ENCODE data around the gene BARHL1.

BARHL1 gene

GRCh38 chr9:132616725-132617124 lies 34.3 kb downstream of the BARHL1 start:
- no peak for DNase-seq (ENCODE audit: low spot score)

DNA sequence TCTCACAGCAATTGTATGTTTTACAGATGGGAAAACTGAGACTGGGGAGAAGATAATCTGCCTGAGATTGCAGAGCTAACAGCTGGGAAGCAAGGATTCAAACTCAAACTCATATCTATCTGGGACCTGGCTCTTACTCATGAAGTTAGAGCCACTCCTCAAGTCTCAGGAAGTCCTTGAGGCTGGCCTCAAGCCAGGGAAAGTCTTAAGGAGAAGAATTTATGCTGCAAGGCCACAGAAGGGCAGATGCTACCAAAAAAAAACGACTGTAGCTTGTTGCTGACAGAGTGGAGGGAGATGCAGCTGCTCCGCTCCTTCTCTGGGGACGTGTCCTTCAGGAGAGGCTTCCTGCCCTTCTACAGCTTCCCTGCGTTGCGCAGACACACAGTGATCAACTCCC lies 39.8 kb downstream of the BARHL1 start:
- DNase-seq (ENCODE audit: low spot score): peak; percentile 7

DNA sequence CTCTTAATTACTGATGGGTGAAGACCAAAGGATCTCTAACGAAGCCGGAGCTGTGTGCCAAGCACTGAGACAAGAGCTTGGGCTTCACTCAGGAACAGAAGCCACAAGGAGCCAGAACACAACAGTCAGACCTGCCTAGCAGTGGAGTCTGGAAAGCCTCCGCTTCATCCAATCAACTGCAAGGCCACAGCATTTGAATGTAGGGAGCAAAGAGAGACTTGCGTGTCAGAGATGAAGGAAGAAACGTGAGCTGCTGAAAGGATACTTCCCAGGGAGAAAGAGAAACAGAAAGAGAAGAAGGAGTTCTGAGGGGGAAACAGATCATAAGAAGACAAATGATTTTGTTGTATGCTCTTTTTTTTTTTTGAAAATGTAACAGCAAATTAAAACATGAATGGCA lies 43.9 kb downstream of the BARHL1 start:
- no peak for DNase-seq (ENCODE audit: low spot score)

- no peak for DNase-seq (ENCODE audit: low spot score)
These were observed 44.7 kb downstream of the BARHL1 start for GRCh38 chr9:132627106-132627505.

- no peak for DNase-seq (ENCODE audit: low spot score)
These were observed 45.2 kb downstream of the BARHL1 start for GRCh38 chr9:132627594-132627993.

DNA sequence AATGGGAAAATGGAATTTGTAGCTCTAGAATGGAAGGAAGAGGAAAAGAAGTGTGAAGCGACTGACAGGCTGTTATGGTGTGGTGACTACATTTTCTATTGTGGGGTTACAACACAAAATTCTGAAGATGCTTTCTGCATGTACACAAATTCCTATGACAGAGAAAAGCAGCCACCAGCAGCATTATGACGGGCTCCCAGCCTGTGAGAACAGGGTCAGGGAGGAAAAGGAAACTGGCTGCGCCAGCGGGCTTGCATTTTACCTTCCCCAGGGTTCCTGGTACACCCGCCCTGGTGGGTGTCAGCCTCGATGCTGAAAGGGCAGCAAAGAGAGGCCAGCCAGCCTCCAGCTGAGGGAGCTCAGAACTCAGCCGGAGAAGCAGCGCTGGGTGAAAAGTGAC lies 46.3 kb downstream of the BARHL1 start:
- no peak for DNase-seq (ENCODE audit: low spot score)

DNA sequence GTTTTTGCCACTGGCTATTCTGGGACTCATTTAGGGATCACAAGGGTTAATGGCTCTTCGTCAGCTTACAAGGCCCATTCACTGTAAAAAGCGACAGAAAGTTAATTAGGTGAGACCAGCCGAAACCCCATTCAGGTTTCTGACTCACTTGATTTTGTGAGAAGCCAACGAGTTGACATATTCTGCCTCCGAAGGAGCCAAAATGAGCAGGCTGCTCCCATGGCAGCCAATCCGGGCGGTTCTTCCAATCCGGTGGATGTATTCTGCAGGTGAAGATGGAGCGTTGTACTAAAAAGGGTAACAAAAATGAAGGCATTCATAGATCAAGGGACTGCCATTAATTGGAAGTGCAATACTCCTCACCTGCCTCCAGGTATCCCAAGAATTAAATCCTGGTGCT lies 47.7 kb downstream of the BARHL1 start:
- DNase-seq (ENCODE audit: low spot score): no peak

DNA sequence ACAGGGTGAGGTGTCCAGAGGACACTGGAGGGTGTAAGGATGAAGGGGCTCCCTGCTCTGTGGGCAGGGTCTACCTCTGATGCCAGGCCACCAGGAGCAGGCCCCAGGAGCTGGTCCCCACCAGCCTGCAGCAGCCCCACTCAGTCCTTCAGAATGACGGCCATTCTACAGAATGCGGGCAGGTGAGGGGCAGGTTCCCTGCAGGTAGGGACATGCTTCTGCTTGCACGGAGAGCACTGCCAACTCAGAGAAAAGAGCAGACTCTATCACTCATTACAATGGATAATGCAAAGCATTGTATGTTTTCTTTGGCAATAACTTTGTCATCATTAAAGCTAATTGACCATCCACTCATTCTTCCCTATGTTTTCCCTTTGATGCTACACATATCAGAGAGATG lies 48.4 kb downstream of the BARHL1 start:
- DNase-seq (ENCODE audit: low spot score): no peak

- DNase-seq (ENCODE audit: low spot score): peak; percentile 77
These were observed 48.9 kb downstream of the BARHL1 start for GRCh38 chr9:132631280-132631679.

DNA sequence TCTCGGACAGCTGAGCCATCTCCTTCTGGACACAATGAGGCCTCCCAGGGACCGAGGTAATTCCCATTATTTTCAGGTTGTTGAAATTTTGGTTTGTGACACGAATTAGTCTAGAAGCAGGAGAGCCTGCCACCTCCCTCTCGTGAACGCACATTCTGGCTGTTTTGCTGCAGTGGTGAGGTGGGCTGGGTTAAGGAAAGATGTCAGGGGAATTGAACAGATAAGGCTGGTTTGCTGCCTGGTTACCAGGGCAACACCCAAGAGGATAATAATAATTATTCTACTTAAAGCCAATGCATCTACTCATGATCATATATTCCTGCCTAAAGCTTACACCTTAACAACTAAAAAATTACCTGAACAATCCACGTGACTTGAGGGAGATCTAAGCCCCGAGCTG lies 49.3 kb downstream of the BARHL1 start:
- no peak for DNase-seq (ENCODE audit: low spot score)

DNA sequence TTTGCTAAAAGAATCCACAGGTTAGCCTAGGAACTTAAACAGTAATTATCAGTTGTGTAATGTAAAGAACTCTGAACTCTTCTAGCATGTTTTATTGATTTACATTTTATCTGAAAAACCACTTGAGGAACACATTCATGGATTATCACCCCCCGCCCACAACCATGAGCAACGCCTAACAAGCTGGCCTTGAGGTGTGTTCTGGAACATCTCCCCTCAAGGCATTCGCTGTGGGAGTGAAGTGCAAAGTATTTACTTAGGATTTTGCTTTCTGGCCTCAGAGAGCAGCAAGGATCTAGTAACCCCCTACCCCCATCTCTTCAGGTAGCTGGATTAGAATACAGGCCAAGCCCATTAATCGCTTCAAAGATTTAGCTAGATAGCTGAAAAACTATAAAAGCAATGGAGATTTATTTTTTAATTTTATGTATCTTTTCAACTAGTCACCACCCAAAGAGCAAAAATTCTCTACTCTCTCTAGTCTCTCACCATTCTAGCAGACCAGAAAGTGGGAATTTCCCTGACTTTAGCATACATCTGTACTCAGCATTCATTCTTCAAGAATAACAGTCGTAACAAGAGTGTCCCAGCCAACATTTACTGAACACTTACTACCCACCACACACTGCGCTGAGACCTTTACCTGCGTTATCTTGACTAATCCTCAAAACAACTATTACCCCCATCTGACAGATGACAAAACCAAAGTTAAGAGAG lies 50.2 kb downstream of the BARHL1 start:
- no peak for DNase-seq (ENCODE audit: low spot score)

GRCh38 chr9:132634327-132634726 lies 51.9 kb downstream of the BARHL1 start:
- no peak for DNase-seq (ENCODE audit: low spot score)

- no peak for DNase-seq (ENCODE audit: low spot score)
These were observed 54.9 kb downstream of the BARHL1 start for GRCh38 chr9:132637351-132637750.

DNA sequence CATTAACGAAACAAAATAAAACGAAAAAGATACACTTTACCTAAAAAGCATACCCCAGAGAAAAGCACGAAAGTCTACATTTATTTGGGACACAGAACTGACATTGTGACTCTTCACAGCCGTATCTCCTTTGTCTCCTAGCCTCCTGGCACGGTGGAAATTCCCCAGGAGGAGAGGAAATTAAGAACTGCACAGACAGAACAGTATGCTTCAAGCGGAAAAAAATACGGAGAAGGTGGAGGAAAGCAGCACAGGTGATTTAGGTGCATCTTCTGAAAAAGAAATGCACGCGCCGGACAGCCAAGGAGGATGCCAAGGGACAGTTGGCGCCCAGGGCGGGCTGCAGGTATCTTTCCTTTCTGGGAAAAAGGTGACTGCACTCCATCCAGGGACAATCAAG lies 55.4 kb downstream of the BARHL1 start:
- no peak for DNase-seq (ENCODE audit: low spot score)

DNA sequence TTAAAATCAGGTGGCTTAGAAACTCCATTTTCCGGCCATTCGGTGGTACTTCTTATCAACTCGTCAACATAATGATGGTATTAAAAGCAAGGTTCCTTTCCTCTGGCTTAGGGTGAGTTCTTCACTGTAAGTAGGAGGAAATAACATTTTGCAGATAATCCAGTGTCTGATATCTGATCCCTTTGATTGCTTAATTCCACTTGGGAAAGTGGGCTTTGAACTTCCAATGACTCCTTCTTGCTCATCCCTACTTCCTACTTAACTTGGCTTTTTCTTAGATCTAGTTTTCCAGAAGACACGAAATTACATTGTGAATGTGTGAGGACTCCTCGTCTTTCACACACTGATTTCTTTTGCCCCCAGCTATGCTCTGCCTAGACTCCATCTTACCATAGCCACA lies 55.8 kb downstream of the BARHL1 start:
- DNase-seq (ENCODE audit: low spot score): no peak

DNA sequence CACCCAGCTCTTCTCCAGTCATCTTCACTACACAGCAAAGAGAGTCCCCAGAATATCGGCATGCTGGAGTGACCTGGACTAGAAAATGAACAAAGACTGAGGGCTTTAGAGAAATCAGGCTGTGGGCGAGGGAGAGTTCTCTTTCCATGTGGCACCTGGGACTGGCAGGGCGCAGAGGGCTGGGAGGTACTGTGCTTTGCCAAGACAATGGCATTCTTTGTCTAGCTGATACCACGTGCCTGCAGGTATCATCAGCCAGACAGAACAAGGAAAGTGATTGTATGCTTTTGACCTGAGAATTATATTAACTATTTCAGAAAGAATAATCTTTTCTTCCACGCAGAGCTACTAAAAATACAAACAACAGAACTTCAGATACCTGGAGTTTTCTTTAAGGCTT lies 56.9 kb downstream of the BARHL1 start:
- DNase-seq (ENCODE audit: low spot score): no peak
